B cell (primary cell): ENCODE measurements around the gene PRXL2B. TPM values are rescaled to one million over a fixed set of nuclear protein-coding genes. Genes with fewer than 3 reads are reported as not detected.

Experiments used
- ATAC-seq: fragments of 200-7000 bp; cut with Tn5 transposase; one replicate; pipeline ENCODE4 v1.10.0; 2021; ENCODE audit warnings: low read depth, mild to moderate bottlenecking, moderate number of reproducible peaks, moderate library complexity
- CTCF ChIA-PET: fragments of 350-600 bp; sonication (Branson Sonifier 250); formaldehyde crosslinking; loops from one replicate; lab custom pipeline; 2021; ENCODE audit warnings: antibody characterized with exemption, inconsistent platforms; lab: Charles Lee
- POLR2A ChIA-PET: fragments of 350-600 bp; sonication (Branson Sonifier 250); formaldehyde crosslinking; loops from one replicate; lab custom pipeline; 2021; ENCODE audit warnings: antibody characterized with exemption; lab: Charles Lee
- DNase-seq: peaks from one replicate; pipeline ENCODE4 v3.0.0; 2013
- H2AFZ ChIP-seq: 2 replicates; pipeline ENCODE4 v1.6.1; 2012; ENCODE audit warnings: mild to moderate bottlenecking, low read depth, low read length; ENCODE audit not compliant: insufficient read depth, poor library complexity, severe bottlenecking
- H3K27ac ChIP-seq, 2 donors: 1 replicate in 1 of 2; 2 replicates in 1 of 2; pipeline ENCODE4 v1.5.1; 2012 to 2013; ENCODE audit warnings: low read length in 2 of 2, mild to moderate bottlenecking in 2 of 2, moderate library complexity in 1 of 2
- H3K27me3 ChIP-seq, 4 experiments: fragments of 200-600 bp in 1 of 4; sonication (generic) in 1 of 4; replicated peaks in 1 of 4; 1 replicate in 2 of 4; 2 replicates in 2 of 4; pipeline versions ENCODE4 v1.6.1 to v1.7.0; 2013 to 2016; ENCODE audit warnings: low read length in 3 of 4, mild to moderate bottlenecking in 2 of 4, mixed read lengths in 1 of 4, moderate library complexity in 1 of 4; ENCODE audit not compliant: insufficient read depth in 4 of 4, control insufficient read depth in 3 of 4; ENCODE audit errors: control extremely low read depth in 1 of 4
- H3K36me3 ChIP-seq, 2 experiments: replicated peaks in 1 of 2; 1 replicate in 1 of 2; 2 replicates in 1 of 2; pipeline versions ENCODE4 v1.6.1 to v1.7.1; 2013; ENCODE audit warnings: low read length in 1 of 2; ENCODE audit not compliant: insufficient read depth in 2 of 2, control insufficient read depth in 1 of 2; ENCODE audit errors: control extremely low read depth in 1 of 2, extremely low read depth in 1 of 2
- H3K4me1 ChIP-seq, 2 donors: fragments of 200-600 bp in 1 of 2; sonication (generic) in 1 of 2; 1 replicate in 1 of 2; 2 replicates in 1 of 2; pipeline versions ENCODE4 v1.5.1 to v1.6.1; 2013 to 2017; ENCODE audit warnings: low read length in 2 of 2; ENCODE audit not compliant: control insufficient read depth in 2 of 2, insufficient read depth in 2 of 2
- H3K4me2 ChIP-seq: replicated peaks from 2 replicates; pipeline ENCODE3; 2012; ENCODE audit warnings: mild to moderate bottlenecking, low read depth, low read length; ENCODE audit not compliant: poor library complexity, severe bottlenecking
- H3K4me3 ChIP-seq, 5 experiments: fragments of 200-600 bp in 1 of 5; sonication (generic) in 1 of 5; 1 replicate in 3 of 5; 2 replicates in 2 of 5; pipeline versions ENCODE4 v1.5.1 to v1.7.0; 2011 to 2016; ENCODE audit warnings: low read length in 4 of 5, mild to moderate bottlenecking in 4 of 5, low read depth in 2 of 5, control low read depth in 1 of 5, moderate library complexity in 1 of 5; ENCODE audit not compliant: insufficient read depth in 1 of 5; ENCODE audit errors: control extremely low read depth in 1 of 5, extremely low read depth in 1 of 5
- H3K79me2 ChIP-seq: fragments of 200-600 bp; sonication (generic); one replicate; pipeline ENCODE4 v1.6.0; 2016; ENCODE audit warnings: low read length; ENCODE audit not compliant: control insufficient read depth, insufficient read depth
- H3K9ac ChIP-seq: fragments of 200-600 bp; sonication (generic); 2 replicates; pipeline ENCODE4 v1.6.1; 2017; ENCODE audit warnings: mild to moderate bottlenecking, low read length, moderate library complexity
- H3K9me3 ChIP-seq, 3 donors: one replicate each; pipeline versions ENCODE4 v1.6.1 to v1.7.1; 2013; ENCODE audit warnings: low read length in 2 of 3; ENCODE audit not compliant: control insufficient read depth in 2 of 3, insufficient read depth in 1 of 3; ENCODE audit errors: control extremely low read depth in 1 of 3
- H4K20me1 ChIP-seq: 2 replicates; pipeline ENCODE4 v1.6.0; 2012; ENCODE audit warnings: mild to moderate bottlenecking, low read length; ENCODE audit not compliant: insufficient read depth, control insufficient read depth, poor library complexity, severe bottlenecking
- H3K27ac Mint-ChIP-seq: one replicate; pipeline ENCODE4 v1.8.0; 2021; ENCODE audit warnings: mixed read lengths
- H3K27me3 Mint-ChIP-seq: one replicate; pipeline ENCODE4 v1.8.0; 2021; ENCODE audit warnings: mixed read lengths
- H3K4me1 Mint-ChIP-seq: one replicate; pipeline ENCODE4 v1.8.0; 2021; ENCODE audit warnings: mixed read lengths
- H3K4me3 Mint-ChIP-seq: one replicate; pipeline ENCODE4 v1.8.0; 2021; ENCODE audit warnings: mixed read lengths
- H3K9me3 Mint-ChIP-seq: one replicate; pipeline ENCODE4 v1.8.0; 2022; ENCODE audit warnings: mixed read lengths; ENCODE audit not compliant: insufficient read depth
- EZH2 ChIP-seq: IDR thresholded peaks from 2 replicates; pipeline ENCODE4 v1.6.1; 2012; ENCODE audit warnings: borderline replicate concordance, low read depth, mild to moderate bottlenecking, moderate library complexity, low read length; ENCODE audit not compliant: insufficient read depth, poor library complexity, severe bottlenecking
- WGBS: methylation state at CpG from one replicate; pipeline ENCODE4 v1.1.5; 2013; ENCODE audit warnings: missing lambda C conversion rate; ENCODE audit not compliant: insufficient coverage; 5-methylcytosine and 5-hydroxymethylcytosine counted together
- intact Hi-C: fragments of 100-400 bp; cut with micrococcal nuclease; formaldehyde crosslinking; loops from one replicate; pipeline ENCODE4 v1.10.0; 2022
- polyA plus RNA-seq: library from polyadenylated mRNA; depleted of rRNA; stranded (reverse); fragments of >200 nt; gene quantifications from 2 replicates; pipeline ENCODE4 v1.2.3, GENCODE V29; 2012
- total RNA-seq, 2 donors: library from RNA; stranded (reverse); fragments of 120-200 nt in 1 of 2; gene quantifications; 1 replicate in 1 of 2; 2 replicates in 1 of 2; pipeline versions ENCODE4 v1.2.3 to v1.2.4, GENCODE V29; 2013 to 2022
- TF ChIP-seq, protein P1 (sequence below): fragments of 200-600 bp; IDR thresholded peaks from one replicate; pipeline ENCODE4 v1.8.0; 2022; ENCODE audit warnings: antibody characterized with exemption, mild to moderate bottlenecking

Gene PRXL2B
- total and polyA plus RNA-seq, 2 donors (not counting 1 experiment from before 2014, with no cell fraction given), result 13.0 to 27.0 TPM

- H3K9me3 Mint-ChIP-seq, result no peaks in the 10 kb centered on the region
- ChIA-PET CTCF (no interaction called here), POLR2A (no interaction called here)
- Histone ChIP-seq H3K79me2 (peaks cover 9% of the 10 kb centered on the region), H3K9me3 (no peaks in the 10 kb centered on the region), H3K27me3 (peaks cover 0 to 5% (median 0%) of the 10 kb centered on the region in 4 experiments), H3K36me3 (peaks cover 0 to 3% of the 10 kb centered on the region in 2 experiments), H3K27ac (no peak overlapping the region), H3K4me1 (peaks cover 14 to 25% of the 10 kb centered on the region in 2 donors), H3K4me2 (no peak overlapping the region), H3K9ac (no peak overlapping the region), H2AFZ (no peak overlapping the region), H4K20me1 (no peaks in the 10 kb centered on the region), H3K4me3 (no peak overlapping the region)
- ATAC-seq (no peak), DNase-seq (no peak)
- no peaks in the 10 kb centered on the region for H3K27me3 Mint-ChIP-seq
- peaks cover 17% of the 10 kb centered on the region for H3K4me1 Mint-ChIP-seq
- H3K4me3 Mint-ChIP-seq, result peak overlapping the region; percentile 47
- WGBS, result 98% methylated on average over 25 of the region's 25 CpGs
- intact Hi-C loops, result no loop called here
- TF ChIP-seq, protein P1, sequence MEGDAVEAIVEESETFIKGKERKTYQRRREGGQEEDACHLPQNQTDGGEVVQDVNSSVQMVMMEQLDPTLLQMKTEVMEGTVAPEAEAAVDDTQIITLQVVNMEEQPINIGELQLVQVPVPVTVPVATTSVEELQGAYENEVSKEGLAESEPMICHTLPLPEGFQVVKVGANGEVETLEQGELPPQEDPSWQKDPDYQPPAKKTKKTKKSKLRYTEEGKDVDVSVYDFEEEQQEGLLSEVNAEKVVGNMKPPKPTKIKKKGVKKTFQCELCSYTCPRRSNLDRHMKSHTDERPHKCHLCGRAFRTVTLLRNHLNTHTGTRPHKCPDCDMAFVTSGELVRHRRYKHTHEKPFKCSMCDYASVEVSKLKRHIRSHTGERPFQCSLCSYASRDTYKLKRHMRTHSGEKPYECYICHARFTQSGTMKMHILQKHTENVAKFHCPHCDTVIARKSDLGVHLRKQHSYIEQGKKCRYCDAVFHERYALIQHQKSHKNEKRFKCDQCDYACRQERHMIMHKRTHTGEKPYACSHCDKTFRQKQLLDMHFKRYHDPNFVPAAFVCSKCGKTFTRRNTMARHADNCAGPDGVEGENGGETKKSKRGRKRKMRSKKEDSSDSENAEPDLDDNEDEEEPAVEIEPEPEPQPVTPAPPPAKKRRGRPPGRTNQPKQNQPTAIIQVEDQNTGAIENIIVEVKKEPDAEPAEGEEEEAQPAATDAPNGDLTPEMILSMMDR, result no peak
- TF ChIP-seq EZH2, result no peak
- no peak overlapping the region for H3K27ac Mint-ChIP-seq
Observed at GRCh38 chr1:2589431-2590232, 3.1 kb downstream of the PRXL2B start.
